HEK293 (cell line): ENCODE results near the gene C21orf58.
A peak's percentile ranks its signal among the peaks of the same experiment; 100 is the strongest.

ENCODE experiments used
- CTCF ChIP-seq: fragments of 450-650 bp; formaldehyde crosslinking; IDR thresholded peaks from 2 replicates; pipeline ENCODE4 v1.5.1; 2016; ENCODE audit warnings: missing biosample characterization, missing genetic modification characterization
- GLIS1 ChIP-seq: fragments of 450-650 bp; formaldehyde crosslinking; IDR thresholded peaks from 2 replicates; pipeline ENCODE4 v1.5.1; 2016; ENCODE audit warnings: missing biosample characterization, missing genetic modification characterization
- GLIS2 ChIP-seq: fragments of 450-650 bp; formaldehyde crosslinking; IDR thresholded peaks from 2 replicates; pipeline ENCODE4 v1.5.1; 2016; ENCODE audit warnings: missing biosample characterization, missing genetic modification characterization
- HOXA7 ChIP-seq: sonication (generic); formaldehyde crosslinking; IDR thresholded peaks from 2 replicates; pipeline ENCODE4 v1.8.1; 2022; ENCODE audit warnings: missing genetic modification reagents, borderline replicate concordance
- KLF8 ChIP-seq: fragments of 450-650 bp; formaldehyde crosslinking; IDR thresholded peaks from 2 replicates; pipeline ENCODE4 v1.5.1; 2016; ENCODE audit warnings: missing biosample characterization, missing genetic modification characterization
- MZF1 ChIP-seq: fragments of 450-650 bp; formaldehyde crosslinking; IDR thresholded peaks from 2 replicates; pipeline ENCODE4 v1.5.1; 2017; ENCODE audit warnings: missing biosample characterization, missing genetic modification characterization, borderline replicate concordance
- PATZ1 ChIP-seq: fragments of 450-650 bp; formaldehyde crosslinking; IDR thresholded peaks from 2 replicates; pipeline ENCODE4 v1.5.1; 2016; ENCODE audit warnings: missing biosample characterization, missing genetic modification characterization
- REPIN1 ChIP-seq: fragments of 450-650 bp; formaldehyde crosslinking; IDR thresholded peaks from 2 replicates; pipeline ENCODE4 v1.5.1; 2017; ENCODE audit warnings: missing biosample characterization, missing genetic modification characterization, low read depth
- REST ChIP-seq: fragments of 450-650 bp; formaldehyde crosslinking; IDR thresholded peaks from 2 replicates; pipeline ENCODE4 v1.5.1; 2016; ENCODE audit warnings: missing biosample characterization, missing genetic modification characterization
- TRIM28 ChIP-seq: IDR thresholded peaks from 2 replicates; pipeline ENCODE4 v1.6.1; 2011; ENCODE audit warnings: low read length, control low read depth, borderline replicate concordance
- YY2 ChIP-seq: fragments of 450-650 bp; formaldehyde crosslinking; IDR thresholded peaks from 2 replicates; pipeline ENCODE4 v1.5.1; 2016; ENCODE audit warnings: missing biosample characterization, missing genetic modification characterization
- ZBTB49 ChIP-seq: fragments of 450-650 bp; formaldehyde crosslinking; IDR thresholded peaks from 2 replicates; pipeline ENCODE4 v1.5.1; 2016; ENCODE audit warnings: missing biosample characterization, missing genetic modification characterization, low read depth
- ZBTB6 ChIP-seq: fragments of 450-650 bp; formaldehyde crosslinking; IDR thresholded peaks from 2 replicates; pipeline ENCODE4 v1.5.1; 2017; ENCODE audit warnings: missing biosample characterization, missing genetic modification characterization
- ZNF114 ChIP-seq: fragments of 450-650 bp; formaldehyde crosslinking; IDR thresholded peaks from 2 replicates; pipeline ENCODE4 v1.5.0; 2017; ENCODE audit warnings: missing biosample characterization, missing genetic modification characterization
- ZNF2 ChIP-seq: fragments of 450-650 bp; formaldehyde crosslinking; IDR thresholded peaks from 2 replicates; pipeline ENCODE4 v1.5.1; 2016; ENCODE audit warnings: missing biosample characterization, missing genetic modification characterization
- ZNF302 ChIP-seq: fragments of 450-650 bp; formaldehyde crosslinking; IDR thresholded peaks from 2 replicates; pipeline ENCODE4 v1.5.1; 2016; ENCODE audit warnings: missing biosample characterization, missing genetic modification characterization, low read depth
- ZNF354C ChIP-seq: fragments of 450-650 bp; formaldehyde crosslinking; IDR thresholded peaks from 2 replicates; pipeline ENCODE4 v1.5.1; 2016; ENCODE audit warnings: missing biosample characterization, missing genetic modification characterization, low read depth, borderline replicate concordance
- ZNF37A ChIP-seq: fragments of 450-650 bp; IDR thresholded peaks from 2 replicates; pipeline ENCODE4 v1.5.1; 2018; ENCODE audit warnings: missing biosample characterization, missing genetic modification characterization
- ZNF48 ChIP-seq: fragments of 450-650 bp; formaldehyde crosslinking; IDR thresholded peaks from 2 replicates; pipeline ENCODE4 v1.5.1; 2016; ENCODE audit warnings: missing biosample characterization, missing genetic modification characterization
- ZNF488 ChIP-seq: fragments of 450-650 bp; formaldehyde crosslinking; IDR thresholded peaks from 2 replicates; pipeline ENCODE4 v1.5.1; 2016; ENCODE audit warnings: missing biosample characterization, missing genetic modification characterization
- ZNF626 ChIP-seq: fragments of 450-650 bp; sonication (Bioruptor Pico); formaldehyde crosslinking; IDR thresholded peaks from 2 replicates; pipeline ENCODE4 v1.5.1; 2018; ENCODE audit warnings: missing biosample characterization, missing genetic modification characterization, inconsistent platforms
- ZNF639 ChIP-seq: fragments of 450-650 bp; formaldehyde crosslinking; IDR thresholded peaks from 2 replicates; pipeline ENCODE4 v1.5.1; 2016; ENCODE audit warnings: missing biosample characterization, missing genetic modification characterization
- ZNF660 ChIP-seq: fragments of 450-650 bp; IDR thresholded peaks from 2 replicates; pipeline ENCODE4 v1.5.1; 2018; ENCODE audit warnings: missing biosample characterization, mild to moderate bottlenecking, missing genetic modification characterization
- ZNF792 ChIP-seq: fragments of 450-650 bp; formaldehyde crosslinking; IDR thresholded peaks from 2 replicates; pipeline ENCODE4 v1.5.1; 2016; ENCODE audit warnings: missing biosample characterization, missing genetic modification characterization
- ZSCAN18 ChIP-seq: fragments of 450-650 bp; formaldehyde crosslinking; IDR thresholded peaks from 2 replicates; pipeline ENCODE4 v1.5.1; 2016; ENCODE audit warnings: missing biosample characterization, missing genetic modification characterization

C21orf58 gene

GRCh38 chr21:46323710-46324389 is at the start of gene C21orf58, which contains the start of gene PCNT (continued):
- TF ChIP-seq ZNF114 (tag by site-specific recombination) (no peak), TRIM28 (no peak), ZNF488 (tag by site-specific recombination) (no peak), ZNF639 (tag by site-specific recombination) (peak; percentile 97), ZNF626 (tag by site-specific recombination) (no peak), ZNF2 (tag by site-specific recombination) (0 out of 2 replicates have a peak, but pooled peaks have one; percentile 9), ZNF37A (tag by site-specific recombination) (peak; percentile 50; the same call in 1 of the 2 replicates), REPIN1 (tag by site-specific recombination) (peak; percentile 95; the same call in 1 of the 2 replicates), REST (no peak; the same call in none of the 2 replicates), HOXA7 (CRISPR knock-in tag) (no peak), CTCF (tag by site-specific recombination) (no peak), ZNF48 (no peak), ZBTB49 (tag by site-specific recombination) (no peak), ZNF302 (tag by site-specific recombination) (no peak), ZBTB6 (tag by site-specific recombination) (no peak), ZNF792 (tag by site-specific recombination) (no peak), YY2 (tag by site-specific recombination) (no peak), KLF8 (tag by site-specific recombination) (peak; percentile 97), MZF1 (tag by site-specific recombination) (no peak), GLIS2 (tag by site-specific recombination) (peak; percentile 82), ZNF660 (tag by site-specific recombination) (peak; percentile 26), ZSCAN18 (tag by site-specific recombination) (no peak), GLIS1 (peak; percentile 29; the same call in 1 of the 2 replicates), PATZ1 (tag by site-specific recombination) (peak; percentile 99), ZNF354C (tag by site-specific recombination) (no peak)
